T-cell (primary cell): ENCODE results near the gene CHRNB1. TPM values are rescaled to one million over a fixed set of nuclear protein-coding genes. Genes with fewer than 3 reads are reported as not detected.

ENCODE experiments used
- ATAC-seq, 4 experiments: fragments of 200-7000 bp in 3 of 4; fragments of 150-1000 bp in 1 of 4; cut with Tn5 transposase; replicated peaks in 1 of 4; 1 replicate in 3 of 4; 2 replicates in 1 of 4; pipeline ENCODE4 v1.10.0; 2021; ENCODE audit warnings: moderate library complexity in 3 of 4, mild to moderate bottlenecking in 2 of 4, moderate number of reproducible peaks in 1 of 4
- CTCF ChIA-PET, 2 donors: fragments of 300-600 bp; sonication (Branson Sonifier 250); formaldehyde crosslinking; loops; one replicate each; lab custom pipeline; 2022; ENCODE audit warnings: antibody characterized with exemption in 2 of 2; lab: Charles Lee
- POLR2A ChIA-PET, 2 donors: fragments of 300-600 bp; sonication (Branson Sonifier 250); formaldehyde crosslinking; loops; one replicate each; lab custom pipeline; 2022; ENCODE audit warnings: antibody characterized with exemption in 2 of 2; lab: Charles Lee
- DNase-seq, 35 experiments: peaks; one replicate each; pipeline versions ENCODE4 v3.0.0 to v3.0.0-alpha.2; 2013 to 2023
- H3K27ac ChIP-seq: one replicate; pipeline ENCODE4 v1.5.1; 2013; ENCODE audit warnings: low read length
- H3K27me3 ChIP-seq, 2 experiments: replicated peaks in 1 of 2; 1 replicate in 1 of 2; 2 replicates in 1 of 2; pipeline versions ENCODE4 v1.6.1 to v1.7.0; 2013; ENCODE audit warnings: low read length in 1 of 2, mixed read lengths in 1 of 2; ENCODE audit not compliant: control insufficient read depth in 2 of 2, insufficient read depth in 2 of 2; ENCODE audit errors: extremely low read depth in 1 of 2
- H3K36me3 ChIP-seq, 2 donors: 1 replicate in 1 of 2; 2 replicates in 1 of 2; pipeline versions ENCODE4 v1.6.1 to v1.7.0; 2013; ENCODE audit warnings: low read length in 1 of 2; ENCODE audit not compliant: control insufficient read depth in 2 of 2, insufficient read depth in 1 of 2; ENCODE audit errors: extremely low read depth in 1 of 2
- H3K4me1 ChIP-seq, 2 experiments: 1 replicate in 1 of 2; 2 replicates in 1 of 2; pipeline versions ENCODE4 v1.6.1 to v1.7.0; 2013; ENCODE audit warnings: low read length in 2 of 2, mixed read lengths in 1 of 2; ENCODE audit not compliant: insufficient read depth in 2 of 2, control insufficient read depth in 1 of 2; ENCODE audit errors: extremely low read depth in 1 of 2
- H3K4me3 ChIP-seq, 2 donors: 1 replicate in 1 of 2; 2 replicates in 1 of 2; pipeline versions ENCODE4 v1.5.1 to v1.7.0; 2013; ENCODE audit warnings: mild to moderate bottlenecking in 2 of 2, low read length in 1 of 2, moderate library complexity in 1 of 2; ENCODE audit not compliant: control insufficient read depth in 1 of 2; ENCODE audit errors: extremely low read depth in 1 of 2
- H3K9me3 ChIP-seq: 2 replicates; pipeline ENCODE4 v1.7.0; 2013
- H3K27ac Mint-ChIP-seq, 2 donors: one replicate each; pipeline ENCODE4 v1.8.0; 2020 to 2021; ENCODE audit warnings: mild to moderate bottlenecking in 2 of 2, mixed read lengths in 2 of 2
- H3K27me3 Mint-ChIP-seq, 2 donors: one replicate each; pipeline ENCODE4 v1.8.0; 2021 to 2022; ENCODE audit warnings: mixed read lengths in 2 of 2
- H3K36me3 Mint-ChIP-seq: one replicate; pipeline ENCODE4 v1.8.0; 2021; ENCODE audit warnings: mixed read lengths
- H3K4me1 Mint-ChIP-seq, 3 donors: one replicate each; pipeline ENCODE4 v1.8.0; 2020 to 2022; ENCODE audit warnings: mixed read lengths in 3 of 3, mild to moderate bottlenecking in 1 of 3
- H3K4me3 Mint-ChIP-seq, 3 donors: one replicate each; pipeline ENCODE4 v1.8.0; 2020 to 2022; ENCODE audit warnings: mild to moderate bottlenecking in 3 of 3, mixed read lengths in 3 of 3, moderate library complexity in 3 of 3
- H3K9me3 Mint-ChIP-seq, 3 donors: one replicate each; pipeline ENCODE4 v1.8.0; 2020 to 2022; ENCODE audit warnings: mixed read lengths in 3 of 3
- WGBS: methylation state at CpG from one replicate; pipeline ENCODE4 v1.1.5; 2013; ENCODE audit warnings: missing lambda C conversion rate; ENCODE audit not compliant: insufficient coverage; 5-methylcytosine and 5-hydroxymethylcytosine counted together
- total RNA-seq, 35 experiments: library from RNA in 6 of 35; stranded (reverse) in 6 of 35; fragments of 120-200 nt in 1 of 35; gene quantifications; one replicate each; pipeline versions ENCODE4 v1.2.1 to v1.2.4 and lab custom pipeline; 2013 to 2026

CHRNB1 gene
- total RNA-seq, 5 donors from 2014 or later (not counting 1 experiment from before 2014, with no cell fraction given): 6.6 to 12.0 (median 11.0) TPM

GRCh38 chr17:7403977-7404736, 40.7 kb upstream of the CHRNB1 start, which contains the start of gene TMEM256:
TSS of gene TMEM256 (minus strand) at chr17:7404097. CDS start at chr17:7404084, 13 bp downstream.
- under 1% methylated on average over 34 of the region's 49 CpGs for WGBS
- Histone ChIP-seq H3K27me3 (peaks cover 0 to 8% of the 10 kb centered on the region in 2 experiments), H3K36me3 (no peaks in the 10 kb centered on the region), H3K27ac (peak within 1 kb of the TSS; percentile 84), H3K4me3 (peak within 1 kb of the TSS; percentile 92 to 93), H3K4me1 (peaks cover 2 to 32% of the 10 kb centered on the region in 2 experiments), H3K9me3 (no peaks in the 10 kb centered on the region)
- Mint-ChIP-seq H3K36me3 (peaks cover 3% of the 10 kb centered on the region), H3K4me1 (peaks cover 13 to 24% (median 15%) of the 10 kb centered on the region in 3 donors), H3K27me3 (peaks cover 0 to 1% of the 10 kb centered on the region in 2 donors), H3K9me3 (no peaks in the 10 kb centered on the region), H3K4me3 (peak within 1 kb of the TSS; percentile 90 to 95 (median 94)), H3K27ac (peak within 1 kb of the TSS; percentile 87 to 96)
- POLR2A ChIA-PET: interaction anchor here (0.5 to 1.0 kb wide), 7 partner anchors 10 to 213 kb away, joined by 3 to 8 read pairs (median 5); partner anchors contain the start of genes FXR2 (in 1 of the 2), GPS2 (in 1 of the 2), PLSCR3 (in 1 of the 2) and TMEM102 (in 1 of the 2)
- ATAC-seq: peak; percentile 86 to 91 (median 90)
- CTCF ChIA-PET: interaction anchor here in 1 of 2 donors (0.6 to 1.0 kb wide), 9 partner anchors 10 to 284 kb away, joined by 3 to 21 read pairs (median 3); partner anchors contain the start of genes PLSCR3, SAT2, TMEM102 and TP53
- DNase-seq: peak; percentile 87 to 98 (median 94)

GRCh38 chr17:7404737-7405349, 40.0 kb upstream of the CHRNB1 start:
- no peaks in the 10 kb centered on the region for H3K9me3 Mint-ChIP-seq
- H3K27ac Mint-ChIP-seq: peak overlapping the region; percentile 87 to 96
- H3K27me3 Mint-ChIP-seq: peaks cover 0 to 1% of the 10 kb centered on the region in 2 donors
- Histone ChIP-seq H3K4me1 (peaks cover 2 to 32% of the 10 kb centered on the region in 2 experiments), H3K27ac (no peak overlapping the region), H3K4me3 (peak overlapping the region; percentile 61 to 93), H3K27me3 (peaks cover 0 to 8% of the 10 kb centered on the region in 2 experiments), H3K9me3 (no peaks in the 10 kb centered on the region), H3K36me3 (no peaks in the 10 kb centered on the region)
- POLR2A ChIA-PET: interaction anchor here in 1 of 2 donors (1.0 kb wide), 3 partner anchors 10 to 39 kb away, joined by 5 to 8 read pairs (median 6); partner anchors contain the start of genes PLSCR3 and TMEM102
- H3K36me3 Mint-ChIP-seq: peaks cover 3% of the 10 kb centered on the region
- peaks cover 14 to 25% (median 15%) of the 10 kb centered on the region in 3 donors for H3K4me1 Mint-ChIP-seq
- CTCF ChIA-PET: interaction anchor here in 1 of 2 donors (0.8 to 1.0 kb wide), 7 partner anchors 11 to 283 kb away, joined by 3 to 21 read pairs (median 3); partner anchors contain the start of genes PLSCR3, SAT2, TMEM102 and TP53
- 2% methylated on average over 43 of the region's 65 CpGs for WGBS
- H3K4me3 Mint-ChIP-seq: peak overlapping the region; percentile 90 to 95 (median 94)
- DNase-seq (peak in 26 of 35 experiments; percentile 54 to 84 (median 70)), ATAC-seq (peak; percentile 54 to 59 (median 57))

- no peak for DNase-seq
- Histone ChIP-seq H3K36me3 (no peaks in the 10 kb centered on the region), H3K4me1 (peaks cover 2 to 32% of the 10 kb centered on the region in 2 experiments), H3K27me3 (peaks cover 0 to 8% of the 10 kb centered on the region in 2 experiments), H3K9me3 (no peaks in the 10 kb centered on the region), H3K4me3 (peak overlapping the region; percentile 61 to 93), H3K27ac (no peak overlapping the region)
- H3K36me3 Mint-ChIP-seq: peaks cover 3% of the 10 kb centered on the region
- 52% methylated on average over 23 of the region's 38 CpGs for WGBS
- H3K27me3 Mint-ChIP-seq: peaks cover 0 to 1% of the 10 kb centered on the region in 2 donors
- POLR2A ChIA-PET: no interaction called here
- no peaks in the 10 kb centered on the region for H3K9me3 Mint-ChIP-seq
- H3K27ac Mint-ChIP-seq: peak overlapping the region in 1 of 2 donors; percentile 28
- no peak for ATAC-seq
- H3K4me1 Mint-ChIP-seq: peaks cover 14 to 25% (median 15%) of the 10 kb centered on the region in 3 donors
- H3K4me3 Mint-ChIP-seq: peak overlapping the region; percentile 75 to 90 (median 80)
- CTCF ChIA-PET: no interaction called here
Measured at GRCh38 chr17:7405350-7406234, 39.3 kb upstream of the CHRNB1 start.

- Histone ChIP-seq H3K36me3 (no peaks in the 10 kb centered on the region), H3K9me3 (no peaks in the 10 kb centered on the region), H3K4me3 (no peak overlapping the region), H3K27ac (no peak overlapping the region), H3K4me1 (peaks cover 2 to 32% of the 10 kb centered on the region in 2 experiments), H3K27me3 (peaks cover 0 to 10% of the 10 kb centered on the region in 2 experiments)
- H3K4me3 Mint-ChIP-seq: peak overlapping the region; percentile 68 to 90 (median 77)
- peaks cover 14 to 25% (median 15%) of the 10 kb centered on the region in 3 donors for H3K4me1 Mint-ChIP-seq
- H3K36me3 Mint-ChIP-seq: peaks cover 3% of the 10 kb centered on the region
- WGBS: 76% methylated on average over 6 of the region's 12 CpGs
- DNase-seq (peak in 1 of 35 experiments; percentile 24), ATAC-seq (no peak)
- ChIA-PET POLR2A (interaction anchor here in 1 of 2 donors (0.6 kb wide), 1 partner anchor 47 kb away, joined by 3 read pairs; no protein-coding TSS in a partner anchor), CTCF (interaction anchor here in 1 of 2 donors (0.5 kb wide), 1 partner anchor 213 kb away, joined by 3 read pairs; no protein-coding TSS in a partner anchor)
- peaks cover 0 to 1% of the 10 kb centered on the region in 2 donors for H3K27me3 Mint-ChIP-seq
- H3K9me3 Mint-ChIP-seq: no peaks in the 10 kb centered on the region
- H3K27ac Mint-ChIP-seq: peak overlapping the region in 1 of 2 donors; percentile 28
Measured at GRCh38 chr17:7406235-7406825, 38.5 kb upstream of the CHRNB1 start.

- H3K27ac ChIP-seq: no peak overlapping the region
- 93% methylated on average over 3 of the region's 13 CpGs for WGBS
- no peaks in the 10 kb centered on the region for H3K9me3 ChIP-seq
- DNase-seq (no peak), ATAC-seq (no peak)
- no peaks in the 10 kb centered on the region for H3K9me3 Mint-ChIP-seq
- peaks cover 12 to 25% (median 15%) of the 10 kb centered on the region in 3 donors for H3K4me1 Mint-ChIP-seq
- peaks cover 0 to 1% of the 10 kb centered on the region in 2 donors for H3K27me3 Mint-ChIP-seq
- ChIA-PET CTCF (interaction anchor here in 1 of 2 donors (0.5 kb wide), 1 partner anchor 213 kb away, joined by 3 read pairs; no protein-coding TSS in a partner anchor), POLR2A (interaction anchor here in 1 of 2 donors (0.6 kb wide), 1 partner anchor 47 kb away, joined by 3 read pairs; no protein-coding TSS in a partner anchor)
- no peaks in the 10 kb centered on the region for H3K36me3 Mint-ChIP-seq
- H3K27me3 ChIP-seq: peaks cover 0 to 10% of the 10 kb centered on the region in 2 experiments
- H3K27ac Mint-ChIP-seq: no peak overlapping the region
- H3K4me3 ChIP-seq: no peak overlapping the region
- H3K4me1 ChIP-seq: peaks cover 2 to 32% of the 10 kb centered on the region in 2 experiments
- H3K4me3 Mint-ChIP-seq: peak overlapping the region; percentile 6 to 90 (median 10)
- H3K36me3 ChIP-seq: no peaks in the 10 kb centered on the region
Measured at GRCh38 chr17:7407082-7407481, 37.8 kb upstream of the CHRNB1 start.
